GM10266 (cell line): ENCODE results near the gene KCTD3.

Experiments used
- DNase-seq: peaks from one replicate; pipeline ENCODE4 v3.0.0; 2012; ENCODE audit errors: extremely low spot score
- TF ChIP-seq, protein P1 (sequence below): IDR thresholded peaks from 2 replicates; pipeline ENCODE4 v1.5.1; 2012; ENCODE audit warnings: mild to moderate bottlenecking, low read depth; ENCODE audit not compliant: control insufficient read depth, insufficient read depth; ENCODE audit errors: missing control alignments

Gene KCTD3

DNA sequence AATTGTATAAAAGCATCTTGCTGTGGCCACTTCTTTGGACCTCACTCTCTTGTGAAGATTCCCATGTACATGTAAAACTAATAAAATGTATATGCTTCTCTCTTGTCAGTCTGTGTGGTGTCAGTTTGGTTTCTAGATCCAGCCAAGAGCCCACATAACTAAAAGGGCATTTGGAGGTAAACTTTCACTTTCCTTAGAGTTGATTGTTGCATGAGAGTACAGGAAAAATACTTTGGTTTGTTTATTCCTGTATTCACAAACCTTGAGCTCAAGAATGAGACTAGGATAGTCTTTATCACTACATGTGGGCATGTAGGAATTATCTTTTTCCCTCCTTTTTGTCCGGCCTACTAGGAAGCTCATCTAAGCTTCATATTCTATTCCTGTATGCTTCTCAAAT, 50.9 kb downstream of the KCTD3 start:
- DNase-seq, result no peak
- TF ChIP-seq, protein P1, sequence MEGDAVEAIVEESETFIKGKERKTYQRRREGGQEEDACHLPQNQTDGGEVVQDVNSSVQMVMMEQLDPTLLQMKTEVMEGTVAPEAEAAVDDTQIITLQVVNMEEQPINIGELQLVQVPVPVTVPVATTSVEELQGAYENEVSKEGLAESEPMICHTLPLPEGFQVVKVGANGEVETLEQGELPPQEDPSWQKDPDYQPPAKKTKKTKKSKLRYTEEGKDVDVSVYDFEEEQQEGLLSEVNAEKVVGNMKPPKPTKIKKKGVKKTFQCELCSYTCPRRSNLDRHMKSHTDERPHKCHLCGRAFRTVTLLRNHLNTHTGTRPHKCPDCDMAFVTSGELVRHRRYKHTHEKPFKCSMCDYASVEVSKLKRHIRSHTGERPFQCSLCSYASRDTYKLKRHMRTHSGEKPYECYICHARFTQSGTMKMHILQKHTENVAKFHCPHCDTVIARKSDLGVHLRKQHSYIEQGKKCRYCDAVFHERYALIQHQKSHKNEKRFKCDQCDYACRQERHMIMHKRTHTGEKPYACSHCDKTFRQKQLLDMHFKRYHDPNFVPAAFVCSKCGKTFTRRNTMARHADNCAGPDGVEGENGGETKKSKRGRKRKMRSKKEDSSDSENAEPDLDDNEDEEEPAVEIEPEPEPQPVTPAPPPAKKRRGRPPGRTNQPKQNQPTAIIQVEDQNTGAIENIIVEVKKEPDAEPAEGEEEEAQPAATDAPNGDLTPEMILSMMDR, result no peak

DNA sequence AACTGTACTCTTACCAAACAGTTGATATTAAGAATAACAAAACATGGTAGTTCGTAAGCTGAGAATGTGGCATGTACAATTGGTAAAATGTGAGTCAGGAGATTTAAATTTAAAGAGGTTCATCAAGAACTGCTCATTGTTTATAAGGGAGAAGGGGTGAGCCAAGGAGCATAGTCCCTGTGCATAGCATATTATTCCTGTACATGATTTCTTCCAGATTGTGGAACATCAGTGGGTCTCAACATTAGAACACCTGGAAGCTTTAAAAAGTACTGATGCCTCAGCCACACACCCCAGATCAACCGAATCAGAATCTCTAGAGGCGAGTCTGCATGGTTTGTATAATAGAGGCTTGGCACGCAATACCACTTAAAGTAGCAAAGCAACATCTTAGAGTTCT, 56.1 kb downstream of the KCTD3 start:
- TF ChIP-seq, protein P1, result no peak
- no peak for DNase-seq

DNA sequence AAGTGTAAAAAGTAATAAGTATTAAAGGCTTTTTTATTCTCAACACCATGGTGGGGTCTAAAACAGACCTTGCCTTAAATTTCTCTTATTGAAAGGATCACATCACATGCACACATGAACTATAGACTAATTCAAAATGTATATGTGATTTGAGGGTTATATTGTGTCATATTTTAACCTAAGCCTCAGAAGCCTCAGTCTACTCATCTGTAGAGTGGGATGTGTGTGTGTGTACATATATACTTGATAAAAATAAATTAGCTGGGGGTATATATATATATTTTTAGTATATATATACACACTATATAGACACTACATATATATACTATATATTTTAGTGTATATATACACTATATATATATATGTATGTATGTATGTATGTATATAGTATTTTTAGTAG, 58.8 kb downstream of the KCTD3 start:
- TF ChIP-seq, protein P1, result no peak

GRCh38 chr1:215631040-215631439, 63.9 kb downstream of the KCTD3 start:
- TF ChIP-seq, protein P1, result no peak
- no peak for DNase-seq

More for the DNA sequence above, 58.8 kb downstream of the KCTD3 start:
- DNase-seq, result no peak

DNA sequence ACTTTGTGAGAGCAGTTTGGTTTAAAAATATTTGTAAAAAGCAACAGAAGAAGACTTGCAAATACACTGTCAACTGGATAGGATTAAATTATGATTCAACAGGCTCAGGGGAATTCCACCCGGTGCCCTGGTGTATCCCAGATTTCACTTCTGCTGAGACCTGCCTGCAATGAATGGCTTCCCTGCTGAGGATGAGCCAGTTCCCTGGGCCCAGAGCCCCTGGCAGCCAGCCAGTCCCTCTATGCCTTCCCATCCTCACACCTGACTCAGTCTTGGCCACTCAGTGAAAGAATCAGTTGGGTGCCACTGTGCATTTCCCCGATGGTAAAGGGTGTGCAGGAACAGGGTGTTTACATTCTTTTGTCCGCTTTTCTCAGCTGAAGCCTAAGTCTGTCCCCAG, 64.4 kb downstream of the KCTD3 start:
- DNase-seq, result no peak
- TF ChIP-seq, protein P1, result no peak

- DNase-seq, result no peak
- TF ChIP-seq, protein P1, result no peak
Measured at GRCh38 chr1:215635827-215636226, 68.7 kb downstream of the KCTD3 start.

- TF ChIP-seq, protein P1, result no peak
- no peak for DNase-seq
Measured at GRCh38 chr1:215636258-215636965, 69.3 kb downstream of the KCTD3 start.
